Measurements from ENCODE around the gene HDAC9.

HDAC9 gene

DNA sequence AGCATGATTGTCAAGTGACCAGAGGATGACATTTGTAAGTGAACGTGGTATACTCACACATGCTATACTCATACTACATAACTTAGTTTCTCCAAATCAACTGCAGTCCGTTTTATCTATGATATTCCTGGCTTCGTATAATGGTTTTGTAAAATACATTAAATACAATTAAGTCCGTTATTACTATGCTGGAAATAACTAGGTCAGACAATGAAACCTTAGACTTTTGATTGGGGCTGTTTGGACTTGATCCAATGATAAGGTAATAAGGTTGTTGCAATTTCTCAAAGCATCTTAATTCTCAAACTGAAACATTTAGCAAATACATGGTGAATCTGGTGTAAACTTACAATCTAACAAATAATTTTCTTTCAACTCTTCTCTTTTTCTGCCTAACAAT lies 504.9 kb downstream of the HDAC9 start:
- Histone ChIP-seq H3K9me3 (no peaks in the 10 kb centered on the region), H3K36me3 (no peaks in the 10 kb centered on the region), H3K27me3 (no peaks in the 10 kb centered on the region), H3K4me3 (no peak overlapping the region), H3K27ac (no peak overlapping the region), H3K4me1 (peaks cover 0 to 8% (median 0%) of the 10 kb centered on the region in 4 donors)
- TF ChIP-seq, protein P1, sequence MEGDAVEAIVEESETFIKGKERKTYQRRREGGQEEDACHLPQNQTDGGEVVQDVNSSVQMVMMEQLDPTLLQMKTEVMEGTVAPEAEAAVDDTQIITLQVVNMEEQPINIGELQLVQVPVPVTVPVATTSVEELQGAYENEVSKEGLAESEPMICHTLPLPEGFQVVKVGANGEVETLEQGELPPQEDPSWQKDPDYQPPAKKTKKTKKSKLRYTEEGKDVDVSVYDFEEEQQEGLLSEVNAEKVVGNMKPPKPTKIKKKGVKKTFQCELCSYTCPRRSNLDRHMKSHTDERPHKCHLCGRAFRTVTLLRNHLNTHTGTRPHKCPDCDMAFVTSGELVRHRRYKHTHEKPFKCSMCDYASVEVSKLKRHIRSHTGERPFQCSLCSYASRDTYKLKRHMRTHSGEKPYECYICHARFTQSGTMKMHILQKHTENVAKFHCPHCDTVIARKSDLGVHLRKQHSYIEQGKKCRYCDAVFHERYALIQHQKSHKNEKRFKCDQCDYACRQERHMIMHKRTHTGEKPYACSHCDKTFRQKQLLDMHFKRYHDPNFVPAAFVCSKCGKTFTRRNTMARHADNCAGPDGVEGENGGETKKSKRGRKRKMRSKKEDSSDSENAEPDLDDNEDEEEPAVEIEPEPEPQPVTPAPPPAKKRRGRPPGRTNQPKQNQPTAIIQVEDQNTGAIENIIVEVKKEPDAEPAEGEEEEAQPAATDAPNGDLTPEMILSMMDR (IDR thresholded peaks at IDR 0.05), result no peak
- DNase-seq, result no peak
- intact Hi-C loops (cut with DNase I; ENCODE audit: low total_unique reads), result no loop called here

- Histone ChIP-seq H3K4me1 (peaks cover 0 to 8% (median 0%) of the 10 kb centered on the region in 4 donors), H3K27ac (no peak overlapping the region), H3K36me3 (no peaks in the 10 kb centered on the region), H3K4me3 (no peak overlapping the region), H3K9me3 (no peaks in the 10 kb centered on the region), H3K27me3 (no peaks in the 10 kb centered on the region)
- DNase-seq, result no peak
- TF ChIP-seq, protein P1 (IDR thresholded peaks at IDR 0.05), result no peak
- intact Hi-C loops (cut with DNase I; ENCODE audit: low total_unique reads), result no loop called here
Observed at GRCh38 chr7:19001854-19002253, 506.3 kb downstream of the HDAC9 start.

DNA sequence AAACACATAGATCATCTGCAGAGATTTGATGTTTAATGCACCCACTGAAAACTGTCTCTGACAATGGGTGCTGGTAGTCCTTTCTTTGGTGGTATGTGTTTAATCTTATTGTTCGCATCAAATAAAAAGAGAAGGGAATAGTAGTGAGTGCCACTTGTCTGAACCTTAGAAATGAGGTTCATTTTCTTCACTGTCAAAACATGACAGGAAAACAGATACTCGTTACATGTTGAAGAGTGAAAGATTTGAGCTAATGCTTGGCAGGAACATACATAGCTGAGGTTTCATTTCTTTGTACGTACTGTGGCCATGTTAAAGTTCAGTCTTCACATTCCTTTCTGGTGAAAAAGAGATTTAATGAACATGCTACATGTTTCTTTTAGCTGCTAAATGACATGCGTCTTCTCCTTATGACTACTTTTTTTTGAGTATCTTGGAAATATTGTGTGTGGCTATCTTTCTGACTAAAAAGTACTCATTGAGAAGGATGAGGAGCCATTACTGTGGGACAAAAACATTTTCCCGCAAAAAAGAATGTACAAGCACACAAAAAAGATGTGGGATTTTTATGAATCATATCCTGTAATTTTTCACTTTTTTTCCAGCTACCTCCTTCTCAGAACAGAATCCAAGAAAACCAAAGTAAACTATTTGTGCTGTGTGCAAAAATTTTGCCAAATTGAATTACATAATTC lies 513.8 kb downstream of the HDAC9 start:
- no peak overlapping the region for H3K4me3 ChIP-seq
- no peaks in the 10 kb centered on the region for H3K27me3 ChIP-seq
- TF ChIP-seq, protein P1 (IDR thresholded peaks at IDR 0.05), result no peak

GRCh38 chr7:19009936-19010280 lies 514.4 kb downstream of the HDAC9 start:
- intact Hi-C loops (cut with DNase I; ENCODE audit: low total_unique reads), result no loop called here
- TF ChIP-seq, protein P1 (IDR thresholded peaks at IDR 0.05), result no peak
- Histone ChIP-seq H3K36me3 (no peaks in the 10 kb centered on the region), H3K27me3 (no peaks in the 10 kb centered on the region), H3K9me3 (no peaks in the 10 kb centered on the region), H3K4me3 (no peak overlapping the region), H3K4me1 (peaks cover 0 to 9% (median 0%) of the 10 kb centered on the region in 4 donors), H3K27ac (no peak overlapping the region)
- no peak for DNase-seq

More for the DNA sequence above, 513.8 kb downstream of the HDAC9 start:
- no peak for DNase-seq
- Histone ChIP-seq H3K27ac (no peak overlapping the region), H3K36me3 (no peaks in the 10 kb centered on the region), H3K9me3 (no peaks in the 10 kb centered on the region), H3K4me1 (peaks cover 0 to 9% (median 0%) of the 10 kb centered on the region in 4 donors)
- intact Hi-C loops (cut with DNase I; ENCODE audit: low total_unique reads), result no loop called here

DNA sequence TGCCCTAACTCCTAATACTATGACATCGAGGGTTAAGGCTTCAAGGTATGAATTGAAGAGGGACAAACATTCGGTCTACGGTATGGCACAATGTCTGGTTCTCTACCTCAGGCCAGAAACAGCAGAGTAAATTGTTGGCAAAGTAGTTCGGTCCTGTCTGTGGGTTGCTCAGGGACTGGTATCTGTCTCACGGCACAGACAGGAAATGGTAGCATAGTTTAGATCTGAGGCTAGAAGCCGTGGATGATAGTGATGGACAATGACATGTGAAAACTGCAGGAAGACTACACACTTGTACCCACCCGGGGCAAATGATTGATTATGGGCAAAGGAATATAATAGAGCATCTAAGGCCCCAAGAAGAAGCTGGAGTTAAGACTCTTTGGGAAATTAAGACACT lies 515.7 kb downstream of the HDAC9 start:
- Histone ChIP-seq H3K9me3 (no peaks in the 10 kb centered on the region), H3K4me3 (no peak overlapping the region), H3K27ac (no peak overlapping the region), H3K27me3 (no peaks in the 10 kb centered on the region), H3K4me1 (peaks cover 0 to 9% (median 0%) of the 10 kb centered on the region in 4 donors), H3K36me3 (no peaks in the 10 kb centered on the region)
- intact Hi-C loops (cut with DNase I; ENCODE audit: low total_unique reads), result no loop called here
- DNase-seq, result no peak
- TF ChIP-seq, protein P1 (IDR thresholded peaks at IDR 0.05), result no peak
